CD14-positive monocyte (primary cell): Measurements from ENCODE around the gene LRRTM1. TPM values are rescaled to one million over a fixed set of nuclear protein-coding genes. Genes with fewer than 3 reads are reported as not detected.

Experiments used
- DNase-seq, 3 donors: peaks; one replicate each; pipeline ENCODE4 v3.0.0-alpha.2; 2011 to 2022
- H2AFZ ChIP-seq: 2 replicates; pipeline ENCODE4 v1.6.0; 2012; ENCODE audit warnings: mild to moderate bottlenecking, low read depth, low read length, inconsistent platforms; ENCODE audit not compliant: insufficient read depth, poor library complexity, severe bottlenecking
- H3K27ac ChIP-seq, 2 donors: 1 replicate in 1 of 2; 2 replicates in 1 of 2; pipeline ENCODE4 v1.5.1; 2012 to 2013; ENCODE audit warnings: low read length in 2 of 2, control low read depth in 1 of 2, inconsistent platforms in 1 of 2, low read depth in 1 of 2, mild to moderate bottlenecking in 1 of 2
- H3K27me3 ChIP-seq, 2 donors: one replicate each; pipeline versions ENCODE4 v1.6.0 to v1.6.1; 2011 to 2013; ENCODE audit warnings: low read length in 2 of 2; ENCODE audit not compliant: control insufficient read depth in 2 of 2, insufficient read depth in 2 of 2
- H3K36me3 ChIP-seq, 2 donors: replicated peaks in 1 of 2; 1 replicate in 1 of 2; 2 replicates in 1 of 2; pipeline versions ENCODE4 v1.5.1 to v1.6.1; 2012 to 2013; ENCODE audit warnings: low read length in 2 of 2, control low read depth in 1 of 2, inconsistent platforms in 1 of 2, mild to moderate bottlenecking in 1 of 2; ENCODE audit not compliant: insufficient read depth in 2 of 2, control insufficient read depth in 1 of 2
- H3K4me1 ChIP-seq, 2 donors: 1 replicate in 1 of 2; 2 replicates in 1 of 2; pipeline versions ENCODE4 v1.5.1 to v1.6.1; 2012 to 2013; ENCODE audit warnings: low read length in 2 of 2, control low read depth in 1 of 2, inconsistent platforms in 1 of 2, mild to moderate bottlenecking in 1 of 2, moderate library complexity in 1 of 2; ENCODE audit not compliant: insufficient read depth in 2 of 2, control insufficient read depth in 1 of 2
- H3K4me2 ChIP-seq: replicated peaks from 2 replicates; pipeline ENCODE3; 2012; ENCODE audit warnings: low read length, moderate library complexity, mild to moderate bottlenecking; ENCODE audit not compliant: poor library complexity, severe bottlenecking; ENCODE audit errors: extremely low read depth
- H3K4me3 ChIP-seq, 3 experiments: fragments of 200-600 bp in 1 of 3; sonication (generic) in 1 of 3; replicated peaks in 1 of 3; 1 replicate in 2 of 3; 2 replicates in 1 of 3; pipeline ENCODE4 v1.5.1; 2011 to 2013; ENCODE audit warnings: low read length in 3 of 3, mild to moderate bottlenecking in 3 of 3, control low read depth in 2 of 3, low read depth in 2 of 3, inconsistent platforms in 1 of 3, moderate library complexity in 1 of 3
- H3K79me2 ChIP-seq: 2 replicates; pipeline ENCODE4 v1.6.0; 2012; ENCODE audit warnings: mild to moderate bottlenecking, control low read depth, inconsistent platforms, low read length, moderate library complexity; ENCODE audit not compliant: insufficient read depth
- H3K9ac ChIP-seq: 2 replicates; pipeline ENCODE4 v1.6.0; 2017; ENCODE audit warnings: low read length, mild to moderate bottlenecking; ENCODE audit not compliant: insufficient read depth, poor library complexity, severe bottlenecking
- H3K9me3 ChIP-seq, 2 donors: replicated peaks in 1 of 2; 1 replicate in 1 of 2; 2 replicates in 1 of 2; pipeline versions ENCODE4 v1.5.1 to v1.6.1; 2012 to 2013; ENCODE audit warnings: low read length in 2 of 2, control low read depth in 1 of 2; ENCODE audit not compliant: control insufficient read depth in 1 of 2, insufficient read depth in 1 of 2
- H4K20me1 ChIP-seq: 2 replicates; pipeline ENCODE4 v1.6.0; 2012; ENCODE audit warnings: mild to moderate bottlenecking, low read length, control low read depth, moderate library complexity; ENCODE audit not compliant: insufficient read depth
- H3K27ac Mint-ChIP-seq, 7 donors: one replicate each; pipeline ENCODE4 v1.8.0; 2020; ENCODE audit warnings: mild to moderate bottlenecking in 7 of 7, mixed read lengths in 7 of 7, moderate library complexity in 6 of 7, inconsistent platforms in 2 of 7
- H3K27me3 Mint-ChIP-seq, 3 donors: one replicate each; pipeline ENCODE4 v1.8.0; 2021 to 2022; ENCODE audit warnings: low read depth in 3 of 3, mild to moderate bottlenecking in 3 of 3, mixed read lengths in 3 of 3, moderate library complexity in 3 of 3, inconsistent platforms in 1 of 3
- H3K36me3 Mint-ChIP-seq, 2 donors: one replicate each; pipeline ENCODE4 v1.8.0; 2020; ENCODE audit warnings: mixed read lengths in 2 of 2, inconsistent platforms in 1 of 2, mild to moderate bottlenecking in 1 of 2
- H3K4me1 Mint-ChIP-seq: one replicate; pipeline ENCODE4 v1.8.0; 2020; ENCODE audit warnings: mild to moderate bottlenecking, mixed read lengths
- H3K4me3 Mint-ChIP-seq, 2 donors: one replicate each; pipeline ENCODE4 v1.8.0; 2020; ENCODE audit warnings: mild to moderate bottlenecking in 2 of 2, mixed read lengths in 2 of 2, moderate library complexity in 1 of 2
- H3K9me3 Mint-ChIP-seq, 7 donors: one replicate each; pipeline ENCODE4 v1.8.0; 2020 to 2022; ENCODE audit warnings: mixed read lengths in 7 of 7, mild to moderate bottlenecking in 6 of 7, moderate library complexity in 6 of 7, inconsistent platforms in 2 of 7
- CTCF ChIP-seq: fragments of 200-600 bp; IDR thresholded peaks from one replicate; pipeline ENCODE4 v1.8.0; 2022; ENCODE audit warnings: antibody characterized with exemption, mild to moderate bottlenecking
- WGBS: methylation state at CpG from one replicate; pipeline ENCODE4 v1.1.5; 2013; ENCODE audit warnings: missing lambda C conversion rate; ENCODE audit not compliant: insufficient coverage; 5-methylcytosine and 5-hydroxymethylcytosine counted together
- intact Hi-C, 2 donors: fragments of 100-400 bp; cut with micrococcal nuclease; formaldehyde crosslinking; loops; one replicate each; pipeline versions ENCODE4 v1.15.0 to v1.15.1; 2023
- polyA plus RNA-seq, 3 donors: library from polyadenylated mRNA; depleted of rRNA in 1 of 3; unstranded in 2 of 3; stranded (reverse) in 1 of 3; fragments of 300-500 nt in 2 of 3; fragments of >200 nt in 1 of 3; fragmentation: Illumina TruSeq in 2 of 3; gene quantifications; 1 replicate in 2 of 3; 2 replicates in 1 of 3; pipeline ENCODE4 v1.2.3, GENCODE V29; 2012 to 2021

The LRRTM1 gene
- polyA plus RNA-seq, 3 donors = not detected

- no peaks in the 10 kb centered on the region for H3K4me1 Mint-ChIP-seq
- DNase-seq = no peak
- Histone ChIP-seq H3K9ac (no peak overlapping the region), H3K27me3 (no peaks in the 10 kb centered on the region), H3K79me2 (no peaks in the 10 kb centered on the region), H4K20me1 (no peaks in the 10 kb centered on the region), H3K27ac (no peak overlapping the region), H3K9me3 (no peaks in the 10 kb centered on the region), H3K4me1 (no peaks in the 10 kb centered on the region), H3K4me3 (no peak overlapping the region), H3K36me3 (no peaks in the 10 kb centered on the region), H2AFZ (no peak overlapping the region), H3K4me2 (no peak overlapping the region)
- H3K4me3 Mint-ChIP-seq = no peak overlapping the region
- no peaks in the 10 kb centered on the region for H3K36me3 Mint-ChIP-seq
- no peak overlapping the region for H3K27ac Mint-ChIP-seq
- peaks cover 0 to 8% (median 0%) of the 10 kb centered on the region in 7 donors for H3K9me3 Mint-ChIP-seq
- intact Hi-C loops = no loop called here
- TF ChIP-seq CTCF = no peak
- H3K27me3 Mint-ChIP-seq = peaks cover 1 to 2% (median 2%) of the 10 kb centered on the region in 3 donors
- 5% methylated on average over 3 of the region's 3 CpGs for WGBS
Measured at GRCh38 chr2:80256782-80257167, 47.8 kb downstream of the LRRTM1 start.

- Histone ChIP-seq H3K4me3 (no peak overlapping the region), H4K20me1 (no peaks in the 10 kb centered on the region), H3K9ac (no peak overlapping the region), H3K4me1 (no peaks in the 10 kb centered on the region), H2AFZ (no peak overlapping the region), H3K79me2 (no peaks in the 10 kb centered on the region), H3K36me3 (no peaks in the 10 kb centered on the region), H3K9me3 (no peaks in the 10 kb centered on the region), H3K27me3 (no peaks in the 10 kb centered on the region), H3K27ac (no peak overlapping the region), H3K4me2 (no peak overlapping the region)
- H3K27ac Mint-ChIP-seq = no peak overlapping the region
- no peak for TF ChIP-seq CTCF
- no peaks in the 10 kb centered on the region for H3K36me3 Mint-ChIP-seq
- peaks cover 1 to 2% (median 2%) of the 10 kb centered on the region in 3 donors for H3K27me3 Mint-ChIP-seq
- peaks cover 0 to 8% (median 0%) of the 10 kb centered on the region in 7 donors for H3K9me3 Mint-ChIP-seq
- intact Hi-C loops = no loop called here
- H3K4me1 Mint-ChIP-seq = no peaks in the 10 kb centered on the region
- no peak for DNase-seq
- H3K4me3 Mint-ChIP-seq = no peak overlapping the region
- WGBS = 85% methylated on average over 4 of the region's 9 CpGs
Measured at GRCh38 chr2:80255918-80256781, 48.4 kb downstream of the LRRTM1 start.
